H9 (cell line): ENCODE data around the gene AKR1C3. TPM values are rescaled to one million over a fixed set of nuclear protein-coding genes. Genes with fewer than 3 reads are reported as not detected.

Source experiments
- DNase-seq: peaks from one replicate; pipeline ENCODE4 v3.0.0-alpha.2; 2017
- H2AFZ ChIP-seq: one replicate; pipeline ENCODE4 v1.6.1; 2013; ENCODE audit warnings: mild to moderate bottlenecking, low read length, control low read depth, moderate library complexity
- H2AK5ac ChIP-seq: 2 replicates; pipeline ENCODE4 v1.6.1; 2013; ENCODE audit warnings: low read length, control low read depth, mixed read lengths; ENCODE audit not compliant: insufficient read length
- H2BK120ac ChIP-seq: one replicate; pipeline ENCODE4 v1.6.1; 2013; ENCODE audit warnings: low read depth, mild to moderate bottlenecking, low read length, control low read depth, inconsistent platforms; ENCODE audit not compliant: poor library complexity, severe bottlenecking
- H2BK12ac ChIP-seq: 2 replicates; pipeline ENCODE4 v1.6.1; 2013; ENCODE audit warnings: low read length, control low read depth, mixed read lengths, low read depth; ENCODE audit not compliant: insufficient read length
- H2BK15ac ChIP-seq: 2 replicates; pipeline ENCODE4 v1.6.1; 2013; ENCODE audit warnings: low read depth, low read length, control low read depth
- H2BK20ac ChIP-seq: one replicate; pipeline ENCODE4 v1.6.1; 2013; ENCODE audit warnings: low read depth, mild to moderate bottlenecking, low read length, control low read depth, inconsistent platforms; ENCODE audit not compliant: poor library complexity, severe bottlenecking
- H2BK5ac ChIP-seq: 2 replicates; pipeline ENCODE4 v1.6.1; 2013; ENCODE audit warnings: low read length, control low read depth, mixed read lengths; ENCODE audit not compliant: insufficient read length
- H3K14ac ChIP-seq: 2 replicates; pipeline ENCODE4 v1.6.1; 2013; ENCODE audit warnings: low read length, control low read depth; ENCODE audit not compliant: insufficient read depth
- H3K18ac ChIP-seq: 2 replicates; pipeline ENCODE4 v1.6.1; 2013; ENCODE audit warnings: low read depth, mild to moderate bottlenecking, mixed read lengths, low read length, control low read depth; ENCODE audit not compliant: insufficient read length
- H3K23ac ChIP-seq: 2 replicates; pipeline ENCODE4 v1.6.1; 2013; ENCODE audit warnings: low read length, control low read depth, mixed read lengths, low read depth; ENCODE audit not compliant: insufficient read length
- H3K23me2 ChIP-seq: 2 replicates; pipeline ENCODE4 v1.6.1; 2013; ENCODE audit warnings: low read depth, mild to moderate bottlenecking, mixed read lengths, low read length, control low read depth; ENCODE audit not compliant: insufficient read length, poor library complexity, severe bottlenecking
- H3K27ac ChIP-seq: 2 replicates; pipeline ENCODE4 v1.5.1; 2013; ENCODE audit warnings: low read length, control low read depth, mixed read lengths, low read depth; ENCODE audit not compliant: insufficient read length
- H3K27me3 ChIP-seq: 2 replicates; pipeline ENCODE4 v1.6.1; 2013; ENCODE audit warnings: low read length, control low read depth, inconsistent platforms; ENCODE audit not compliant: insufficient read depth
- H3K4ac ChIP-seq: 2 replicates; pipeline ENCODE4 v1.6.1; 2013; ENCODE audit warnings: low read depth, mild to moderate bottlenecking, control low read depth, inconsistent platforms, low read length, moderate library complexity
- H3K4me1 ChIP-seq: 2 replicates; pipeline ENCODE4 v1.6.1; 2013; ENCODE audit warnings: low read length, control low read depth, inconsistent platforms; ENCODE audit not compliant: insufficient read depth
- H3K4me2 ChIP-seq: 2 replicates; pipeline ENCODE4 v1.6.1; 2013; ENCODE audit warnings: low read length, control low read depth, mixed read lengths; ENCODE audit not compliant: insufficient read length, insufficient read depth
- H3K56ac ChIP-seq: 2 replicates; pipeline ENCODE4 v1.6.1; 2013; ENCODE audit warnings: low read depth, mild to moderate bottlenecking, mixed read lengths, low read length, control low read depth; ENCODE audit not compliant: insufficient read length
- H3K79me1 ChIP-seq: 2 replicates; pipeline ENCODE4 v1.6.1; 2013; ENCODE audit warnings: low read depth, mild to moderate bottlenecking, moderate library complexity, low read length, control low read depth, inconsistent platforms; ENCODE audit not compliant: insufficient read depth, poor library complexity, severe bottlenecking
- H3K79me2 ChIP-seq: 2 replicates; pipeline ENCODE4 v1.6.1; 2013; ENCODE audit warnings: low read length, control low read depth, inconsistent platforms; ENCODE audit not compliant: insufficient read depth
- H3K9ac ChIP-seq: 2 replicates; pipeline ENCODE4 v1.6.1; 2013; ENCODE audit warnings: low read length, control low read depth, mixed read lengths; ENCODE audit not compliant: insufficient read length; ENCODE audit errors: extremely low read depth
- H3K9me3 ChIP-seq: one replicate; pipeline ENCODE4 v1.6.1; 2013; ENCODE audit warnings: low read depth, low read length, inconsistent platforms; ENCODE audit not compliant: control insufficient read depth
- H3T11ph ChIP-seq: one replicate; pipeline ENCODE4 v1.6.1; 2013; ENCODE audit warnings: mild to moderate bottlenecking, low read length, control low read depth, inconsistent platforms
- H4K20me1 ChIP-seq: one replicate; pipeline ENCODE4 v1.6.1; 2013; ENCODE audit not compliant: control insufficient read depth, insufficient read length, insufficient read depth
- H4K5ac ChIP-seq: 2 replicates; pipeline ENCODE4 v1.6.1; 2013; ENCODE audit warnings: low read depth, mild to moderate bottlenecking, mixed read lengths, low read length, control low read depth; ENCODE audit not compliant: insufficient read length
- H4K8ac ChIP-seq: replicated peaks from 2 replicates; pipeline ENCODE4 v1.6.1; 2013; ENCODE audit warnings: low read length, control low read depth, mixed read lengths, low read depth; ENCODE audit not compliant: insufficient read length
- H4K91ac ChIP-seq: 2 replicates; pipeline ENCODE4 v1.6.1; 2013; ENCODE audit warnings: low read depth, mild to moderate bottlenecking, moderate library complexity, mixed read lengths, low read length, control low read depth; ENCODE audit not compliant: insufficient read length
- H3K27ac Mint-ChIP-seq, 3 experiments: 2 replicates in 2 of 3; 3 replicates in 1 of 3; pipeline ENCODE4 v1.8.0; 2020 to 2021; ENCODE audit warnings: mixed read lengths in 3 of 3, mild to moderate bottlenecking in 1 of 3, moderate library complexity in 1 of 3
- H3K27me3 Mint-ChIP-seq: 2 replicates; pipeline ENCODE4 v1.8.0; 2021; ENCODE audit warnings: low read depth, mild to moderate bottlenecking, moderate library complexity, mixed read lengths
- H3K36me3 Mint-ChIP-seq, 3 experiments: 2 replicates in 2 of 3; 3 replicates in 1 of 3; pipeline ENCODE4 v1.8.0; 2020 to 2021; ENCODE audit warnings: low read depth in 3 of 3, mixed read lengths in 3 of 3; ENCODE audit not compliant: insufficient read depth in 1 of 3
- H3K4me1 Mint-ChIP-seq, 2 experiments: 2 replicates each; pipeline ENCODE4 v1.8.0; 2020; ENCODE audit warnings: mixed read lengths in 2 of 2
- H3K4me3 Mint-ChIP-seq, 2 experiments: 2 replicates in 1 of 2; 3 replicates in 1 of 2; pipeline ENCODE4 v1.8.0; 2020 to 2021; ENCODE audit warnings: mild to moderate bottlenecking in 2 of 2, mixed read lengths in 2 of 2, moderate library complexity in 1 of 2
- H3K9me3 Mint-ChIP-seq, 2 experiments: 2 replicates in 1 of 2; 3 replicates in 1 of 2; pipeline ENCODE4 v1.8.0; 2020; ENCODE audit warnings: mild to moderate bottlenecking in 2 of 2, mixed read lengths in 2 of 2, moderate library complexity in 1 of 2
- CTCF ChIP-seq: fragments of 200-600 bp; sonication (generic); conservative IDR thresholded peaks from 3 replicates; pipeline ENCODE4 v1.8.0; 2021; ENCODE audit warnings: antibody characterized with exemption, mild to moderate bottlenecking
- WGBS: extraction: QIAGEN DNeasy Blood & Tissue Kit; methylation state at CpG from one replicate; pipeline ENCODE4 v1.1.7; 2013; ENCODE audit warnings: missing lambda C conversion rate, low lambda C conversion rate, mixed read lengths; ENCODE audit not compliant: insufficient read length; ENCODE audit errors: extremely low coverage; 5-methylcytosine and 5-hydroxymethylcytosine counted together
- total RNA-seq: library from RNA; stranded (reverse); gene quantifications from 2 replicates; pipeline ENCODE4 v1.2.1, GENCODE V29; 2021

AKR1C3 gene
- total RNA-seq, 1 experiment from 2014 or later = 2.1 TPM

GRCh38 chr10:5092848-5093790 is 1.1 kb upstream of the AKR1C3 start:
- Histone ChIP-seq H3K56ac (no peak overlapping the region), H3K4ac (no peak overlapping the region), H3K27me3 (no peaks in the 10 kb centered on the region), H3K9ac (no peak overlapping the region), H3K79me1 (no peaks in the 10 kb centered on the region), H2AFZ (no peak overlapping the region), H3K14ac (no peak overlapping the region), H3K4me1 (no peaks in the 10 kb centered on the region; the same call in 1 of the 2 replicates), H4K5ac (no peak overlapping the region), H3K23ac (no peak overlapping the region), H2BK12ac (no peak overlapping the region), H4K91ac (no peak overlapping the region), H3T11ph (no peak overlapping the region), H4K20me1 (no peaks in the 10 kb centered on the region), H3K27ac (no peak overlapping the region), H2BK20ac (no peak overlapping the region), H3K4me2 (no peak overlapping the region), H3K79me2 (no peaks in the 10 kb centered on the region), H4K8ac (no peak overlapping the region), H2BK120ac (no peak overlapping the region), H2AK5ac (no peak overlapping the region), H2BK15ac (no peak overlapping the region), H3K23me2 (no peaks in the 10 kb centered on the region), H2BK5ac (no peak overlapping the region), H3K18ac (no peak overlapping the region), H3K9me3 (no peaks in the 10 kb centered on the region)
- no CpG with 5 or more reads among the region's 6 CpGs for WGBS
- Mint-ChIP-seq H3K4me3 (no peak overlapping the region), H3K4me1 (peaks cover 0 to 4% of the 10 kb centered on the region in 2 experiments; a peak in 3 of 4 replicates), H3K36me3 (no peaks in the 10 kb centered on the region; a peak in 1 of 7 replicates), H3K9me3 (peaks cover 7 to 31% of the 10 kb centered on the region in 2 experiments; a peak in 4 of 5 replicates), H3K27me3 (no peaks in the 10 kb centered on the region), H3K27ac (no peak overlapping the region)
- no peak for TF ChIP-seq CTCF
- DNase-seq = no peak
